Measurements from ENCODE around the gene TAF10.

Gene TAF10

GRCh38 chr11:6576471-6577373 is 35.3 kb downstream of the TAF10 start:
- DNase-seq = no peak

- DNase-seq = no peak
Measured at GRCh38 chr11:6574816-6575715, 37.0 kb downstream of the TAF10 start.

GRCh38 chr11:6572215-6572614 is 39.8 kb downstream of the TAF10 start:
- DNase-seq = no peak

GRCh38 chr11:6571434-6572008 is 40.5 kb downstream of the TAF10 start:
- DNase-seq = no peak

- no peak for DNase-seq
Measured at GRCh38 chr11:6570691-6571427, 41.2 kb downstream of the TAF10 start.

GRCh38 chr11:6569706-6570105 is 42.3 kb downstream of the TAF10 start:
- no peak for DNase-seq

GRCh38 chr11:6568191-6568918 is 43.7 kb downstream of the TAF10 start:
- no peak for DNase-seq

- DNase-seq = no peak
Measured at GRCh38 chr11:6567371-6567745, 44.7 kb downstream of the TAF10 start.

- no peak for DNase-seq
Measured at GRCh38 chr11:6566704-6567370, 45.2 kb downstream of the TAF10 start.

- DNase-seq = no peak
Measured at GRCh38 chr11:6565988-6566703, 45.9 kb downstream of the TAF10 start.

- no peak for DNase-seq
Measured at GRCh38 chr11:6565325-6565724, 46.7 kb downstream of the TAF10 start.

- no peak for DNase-seq
Measured at GRCh38 chr11:6563667-6564066, 48.3 kb downstream of the TAF10 start.

GRCh38 chr11:6563121-6563619 is 48.8 kb downstream of the TAF10 start:
- DNase-seq = no peak

- DNase-seq = no peak
Measured at GRCh38 chr11:6561288-6561687, 50.7 kb downstream of the TAF10 start.

Data from NCI-H524 treated with DMSO at 0.1 percent for 48 hours (cell line).